ENCODE results near the gene ZGPAT.

ZGPAT gene

DNA sequence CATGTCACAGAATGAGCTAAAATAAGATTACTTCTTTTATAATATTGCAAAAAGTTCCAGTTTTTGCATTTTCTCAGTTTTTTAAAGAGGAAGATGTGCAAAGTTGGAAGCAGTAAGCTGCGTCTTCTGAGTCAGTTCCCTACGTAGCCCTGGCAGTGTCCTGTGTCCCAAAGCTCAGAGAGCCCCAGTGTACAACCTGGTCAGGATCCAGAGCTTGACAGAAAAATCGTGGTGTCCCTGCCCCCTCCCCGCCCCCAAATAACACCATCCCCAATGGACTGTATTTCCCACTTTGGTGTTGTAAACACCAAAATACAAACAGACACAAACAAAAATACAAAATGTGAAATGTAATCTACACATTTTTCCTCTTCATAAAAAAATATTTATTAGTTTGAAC is 36.3 kb downstream of the ZGPAT start:
- TF ChIP-seq, protein P1, sequence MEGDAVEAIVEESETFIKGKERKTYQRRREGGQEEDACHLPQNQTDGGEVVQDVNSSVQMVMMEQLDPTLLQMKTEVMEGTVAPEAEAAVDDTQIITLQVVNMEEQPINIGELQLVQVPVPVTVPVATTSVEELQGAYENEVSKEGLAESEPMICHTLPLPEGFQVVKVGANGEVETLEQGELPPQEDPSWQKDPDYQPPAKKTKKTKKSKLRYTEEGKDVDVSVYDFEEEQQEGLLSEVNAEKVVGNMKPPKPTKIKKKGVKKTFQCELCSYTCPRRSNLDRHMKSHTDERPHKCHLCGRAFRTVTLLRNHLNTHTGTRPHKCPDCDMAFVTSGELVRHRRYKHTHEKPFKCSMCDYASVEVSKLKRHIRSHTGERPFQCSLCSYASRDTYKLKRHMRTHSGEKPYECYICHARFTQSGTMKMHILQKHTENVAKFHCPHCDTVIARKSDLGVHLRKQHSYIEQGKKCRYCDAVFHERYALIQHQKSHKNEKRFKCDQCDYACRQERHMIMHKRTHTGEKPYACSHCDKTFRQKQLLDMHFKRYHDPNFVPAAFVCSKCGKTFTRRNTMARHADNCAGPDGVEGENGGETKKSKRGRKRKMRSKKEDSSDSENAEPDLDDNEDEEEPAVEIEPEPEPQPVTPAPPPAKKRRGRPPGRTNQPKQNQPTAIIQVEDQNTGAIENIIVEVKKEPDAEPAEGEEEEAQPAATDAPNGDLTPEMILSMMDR (IDR thresholded peaks at IDR 0.05; ENCODE audit: low read depth, low read length) = no peak
- H3K4me3 ChIP-seq (ENCODE audit: low read depth, low read length) = no peak overlapping the region

DNA sequence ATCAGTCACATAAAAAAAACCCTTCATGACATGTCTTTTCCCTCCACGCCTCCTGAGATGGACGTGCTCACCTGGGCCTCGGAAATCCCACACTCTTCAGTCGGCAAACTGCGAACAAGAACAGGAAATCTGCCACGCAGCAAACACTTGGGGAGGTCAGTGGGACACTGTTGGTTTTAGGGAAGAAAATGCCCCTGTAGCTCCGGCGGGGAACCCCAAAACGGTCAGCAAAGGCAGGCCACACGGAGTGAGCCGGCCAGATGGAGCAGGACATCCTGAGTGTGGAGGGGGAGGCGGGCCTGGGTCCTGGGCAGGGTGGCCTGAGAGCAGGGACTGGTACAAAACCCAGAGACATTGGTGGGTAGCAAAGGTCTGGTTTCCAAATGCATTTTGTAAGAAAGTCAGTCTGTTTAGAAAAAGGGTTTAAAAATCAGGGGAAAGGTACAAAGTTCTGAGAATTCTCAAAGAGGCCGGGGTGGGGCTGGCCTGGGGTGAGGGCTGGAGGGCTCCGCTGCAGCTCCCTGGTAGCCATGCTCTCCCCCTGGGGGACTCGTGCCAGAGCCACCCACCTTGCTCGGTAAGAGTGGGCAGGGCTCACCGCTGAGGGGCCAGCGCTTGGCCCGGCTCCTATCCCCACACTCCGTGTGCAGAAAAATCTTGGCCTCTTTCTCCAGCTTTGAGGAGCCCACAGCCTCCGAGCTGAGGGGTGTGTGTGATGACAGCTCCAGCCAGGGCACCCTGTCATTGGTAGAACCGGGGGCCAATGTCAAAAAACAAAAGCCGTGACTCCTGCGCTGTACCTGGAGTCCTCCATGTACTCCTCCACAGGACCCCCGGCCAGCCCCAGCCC is 37.0 kb downstream of the ZGPAT start:
- H3K4me3 ChIP-seq (ENCODE audit: low read depth, low read length) = no peak overlapping the region
- TF ChIP-seq, protein P1 (IDR thresholded peaks at IDR 0.05; ENCODE audit: low read depth, low read length) = no peak

DNA sequence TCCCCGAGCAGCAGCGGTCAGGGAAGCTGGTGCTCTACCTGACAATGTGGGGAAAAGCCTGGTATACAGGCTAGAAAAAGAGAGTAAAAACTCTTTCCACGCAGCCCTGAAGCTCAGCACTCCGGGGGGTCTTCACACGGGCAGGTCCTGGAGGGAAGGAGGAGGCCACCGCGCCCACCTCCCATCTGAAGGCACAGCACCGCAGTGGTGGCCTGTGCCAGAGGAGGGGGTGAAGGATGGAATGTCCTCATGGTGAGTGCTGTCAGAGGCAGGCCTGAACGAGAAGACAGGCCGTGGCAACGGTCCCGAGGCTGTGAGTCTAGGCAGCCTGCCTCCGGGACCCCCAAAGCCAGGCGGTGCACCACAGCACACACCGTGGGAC is 37.6 kb downstream of the ZGPAT start:
- TF ChIP-seq, protein P1 (IDR thresholded peaks at IDR 0.05; ENCODE audit: low read depth, low read length) = no peak
- no peak overlapping the region for H3K4me3 ChIP-seq (ENCODE audit: low read depth, low read length)

DNA sequence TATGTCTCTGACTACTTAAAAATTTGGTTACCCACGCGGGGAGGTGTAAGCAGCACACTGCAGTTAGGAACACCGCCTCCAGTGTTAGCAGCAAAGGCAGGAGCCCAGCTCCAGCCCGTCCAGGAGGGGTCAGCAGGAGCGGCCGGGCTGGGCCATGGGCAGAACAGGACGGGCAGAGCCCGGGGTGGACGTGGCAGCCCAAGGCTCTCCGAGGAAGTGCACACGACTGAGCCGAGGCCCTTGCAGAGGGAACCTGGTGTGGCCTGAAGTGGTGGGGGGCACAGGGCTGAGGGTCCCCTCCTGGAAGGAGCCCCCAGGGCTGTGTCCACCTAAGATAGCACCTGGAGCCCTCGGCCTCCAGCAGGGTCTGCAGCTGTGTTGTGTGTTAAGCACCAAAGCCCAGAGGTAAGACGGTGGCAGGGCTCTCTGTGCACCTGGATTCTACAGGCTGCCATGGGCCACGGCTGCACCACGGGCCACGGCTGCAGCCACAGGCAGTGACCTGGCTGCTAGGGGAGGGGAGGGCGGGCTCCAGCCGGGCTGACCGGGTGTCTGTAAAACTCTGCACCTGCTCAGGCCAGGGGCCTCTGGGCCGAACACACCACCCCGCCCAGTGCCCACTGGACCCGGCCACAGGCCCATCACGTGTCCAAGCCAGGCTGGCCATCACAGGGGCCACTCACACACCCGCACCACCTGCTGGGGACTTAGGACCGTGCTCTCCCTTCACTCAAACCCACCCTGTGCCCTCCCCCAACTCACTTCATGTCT is 38.3 kb downstream of the ZGPAT start:
- TF ChIP-seq, protein P1 (IDR thresholded peaks at IDR 0.05; ENCODE audit: low read depth, low read length) = no peak
- H3K4me3 ChIP-seq (ENCODE audit: low read depth, low read length) = no peak overlapping the region

DNA sequence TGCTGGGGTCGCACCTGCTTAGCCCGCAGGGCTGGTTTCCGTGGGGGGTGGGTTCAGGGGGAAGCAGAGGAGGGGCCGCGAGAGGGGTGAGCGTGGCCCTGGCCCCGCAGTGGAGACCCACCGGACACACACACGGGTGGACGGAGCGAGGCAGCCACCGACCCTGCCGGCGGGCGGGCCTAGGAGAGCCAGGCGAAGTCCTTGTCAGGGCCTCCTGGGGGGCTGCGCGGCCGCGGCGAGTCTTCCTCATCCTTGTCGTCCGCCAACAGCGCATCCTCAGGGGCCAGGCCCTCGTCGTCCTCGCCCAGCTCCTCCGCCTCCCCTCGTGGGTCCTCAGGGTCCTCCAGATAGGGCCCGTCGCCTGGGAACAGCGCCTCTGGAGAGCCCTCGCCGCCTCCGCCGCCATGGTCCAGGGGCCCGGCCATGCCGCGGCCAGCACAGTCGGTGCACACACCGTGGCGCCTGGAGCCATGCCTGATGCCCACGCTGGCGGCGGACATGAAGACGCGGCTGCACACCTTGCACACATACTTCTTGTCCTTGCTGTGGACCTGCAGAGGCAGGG is 39.0 kb downstream of the ZGPAT start:
- no peak overlapping the region for H3K4me3 ChIP-seq (ENCODE audit: low read depth, low read length)
- TF ChIP-seq, protein P1 (IDR thresholded peaks at IDR 0.05; ENCODE audit: low read depth, low read length) = no peak

DNA sequence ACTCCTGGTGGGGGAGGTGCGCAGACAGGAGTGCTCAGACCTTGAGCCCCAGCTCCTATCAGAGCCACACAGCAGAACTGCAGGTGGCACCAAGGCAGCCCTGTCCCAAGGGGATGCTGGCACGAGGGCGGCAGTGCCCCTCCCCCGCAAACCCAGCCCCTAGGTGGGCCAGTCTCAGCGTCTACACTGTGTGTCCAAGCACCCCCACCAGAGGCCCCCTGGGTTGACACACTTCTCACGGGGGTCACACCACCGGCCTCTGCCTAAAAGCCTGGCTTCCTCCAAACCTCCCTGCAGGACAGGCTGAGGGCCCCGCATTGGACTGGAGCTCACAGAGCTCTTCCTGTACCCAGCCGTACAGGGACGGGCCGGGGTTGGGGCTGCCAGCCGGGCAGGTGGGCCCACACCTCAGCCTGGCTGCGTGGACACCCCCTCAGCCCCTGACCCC is 39.8 kb downstream of the ZGPAT start:
- H3K4me3 ChIP-seq (ENCODE audit: low read depth, low read length) = no peak overlapping the region
- TF ChIP-seq, protein P1 (IDR thresholded peaks at IDR 0.05; ENCODE audit: low read depth, low read length) = no peak

Data from WI38 (cell line).